HCT116 (cell line): ENCODE results near the gene ZC3H7A. TPM values are rescaled to one million over a fixed set of nuclear protein-coding genes. Genes with fewer than 3 reads are reported as not detected.

ENCODE experiments used
- ATAC-seq: fragments of 200-7000 bp; cut with Tn5 transposase; 2 replicates; pipeline ENCODE4 v1.9.1; 2020; ENCODE audit warnings: mild to moderate bottlenecking, moderate library complexity
- BruUV-seq: library from RNA; stranded (reverse); fragments of 400-500 nt; replicated peaks from 2 replicates; lab custom pipeline; 2021; lab: Mats Ljungman, UMichigan
- CTCF ChIA-PET: fragments of 300-600 bp; sonication (Branson Sonifier 250); formaldehyde crosslinking; loops from one replicate; lab custom pipeline; 2021; ENCODE audit warnings: antibody characterized with exemption; lab: Charles Lee
- POLR2A ChIA-PET: fragments of 300-600, 350-600 bp; sonication (Branson Sonifier 250); formaldehyde crosslinking; loops from one replicate; lab custom pipeline; 2021; ENCODE audit warnings: antibody characterized with exemption; lab: Charles Lee
- RAD21 ChIA-PET, 2 experiments: fragments of 300-600 bp; sonication (Branson Sonifier 250); formaldehyde crosslinking; loops; one replicate each; lab custom pipeline; 2023; ENCODE audit warnings: low total read pairs in 2 of 2; ENCODE audit not compliant: uncharacterized antibody in 2 of 2, unreplicated experiment in 2 of 2, low non-redundant PET in 1 of 2; lab: Charles Lee
- DNase-seq: peaks from one replicate; pipeline ENCODE4 v3.0.0-alpha.2; 2010; ENCODE audit warnings: low read depth, low spot score
- H2AFZ ChIP-seq: fragments of 200-600 bp; shearing (Covaris generic), sonication (generic); 2 replicates; pipeline ENCODE4 v1.6.1; 2017; ENCODE audit warnings: low read depth, mixed run types, mixed read lengths, antibody characterized with exemption, low read length; ENCODE audit not compliant: poor library complexity, severe bottlenecking
- H3K27ac ChIP-seq: 2 replicates; pipeline ENCODE4 v1.5.1; 2012; ENCODE audit warnings: low read depth, low read length
- H3K27me3 ChIP-seq: fragments of 200-600 bp; sonication (generic); 2 replicates; pipeline ENCODE4 v1.6.1; 2016; ENCODE audit warnings: mixed run types, low read length, mixed read lengths; ENCODE audit not compliant: insufficient read depth
- H3K36me3 ChIP-seq, 2 experiments: fragments of 200-500 bp in 1 of 2; fragments of 200-600 bp in 1 of 2; sonication (Bioruptor generic) in 1 of 2; sonication (generic) in 1 of 2; 2 replicates each; pipeline versions ENCODE4 v1.5.1 to v1.6.1; 2014 to 2016; ENCODE audit warnings: low read length in 2 of 2, inconsistent platforms in 1 of 2, mixed read lengths in 1 of 2, mixed run types in 1 of 2; ENCODE audit not compliant: insufficient read depth in 2 of 2, control insufficient read depth in 1 of 2
- H3K4me1 ChIP-seq, 2 experiments: fragments of 200-600 bp in 1 of 2; sonication (generic) in 1 of 2; 2 replicates each; pipeline versions ENCODE4 v1.5.1 to v1.6.1; 2012 to 2017; ENCODE audit warnings: low read length in 2 of 2, inconsistent platforms in 1 of 2, mild to moderate bottlenecking in 1 of 2, mixed read lengths in 1 of 2, mixed run types in 1 of 2, moderate library complexity in 1 of 2; ENCODE audit not compliant: insufficient read depth in 2 of 2, control insufficient read depth in 1 of 2
- H3K4me2 ChIP-seq: fragments of 200-600 bp; sonication (generic); 2 replicates; pipeline ENCODE4 v1.6.1; 2017; ENCODE audit warnings: mixed run types, low read length, mixed read lengths
- H3K4me3 ChIP-seq, 2 experiments: fragments of 200-600 bp in 1 of 2; sonication (generic) in 1 of 2; replicated peaks in 1 of 2; 2 replicates each; pipeline ENCODE4 v1.5.1; 2011 to 2016; ENCODE audit warnings: low read length in 2 of 2, control low read depth in 1 of 2, low read depth in 1 of 2, mild to moderate bottlenecking in 1 of 2, mixed read lengths in 1 of 2, mixed run types in 1 of 2
- H3K79me2 ChIP-seq: fragments of 200-600 bp; sonication (generic); 2 replicates; pipeline ENCODE4 v1.6.1; 2017; ENCODE audit warnings: mild to moderate bottlenecking, mixed run types, low read length, moderate library complexity, mixed read lengths; ENCODE audit not compliant: insufficient read depth
- H3K9ac ChIP-seq: fragments of 200-600 bp; sonication (generic); 2 replicates; pipeline ENCODE4 v1.6.1; 2016; ENCODE audit warnings: low read length, mixed read lengths
- H3K9me2 ChIP-seq: fragments of 200-600 bp; sonication (generic), shearing (Covaris generic); 2 replicates; pipeline ENCODE4 v1.6.1; 2017; ENCODE audit warnings: mixed run types, mild to moderate bottlenecking, moderate library complexity; ENCODE audit not compliant: insufficient read depth
- H3K9me3 ChIP-seq, 2 experiments: fragments of 200-500 bp in 1 of 2; fragments of 200-600 bp in 1 of 2; sonication (Bioruptor generic) in 1 of 2; sonication (generic) in 1 of 2; 2 replicates each; pipeline ENCODE4 v1.6.1; 2014 to 2017; ENCODE audit warnings: low read length in 2 of 2, mixed read lengths in 2 of 2, inconsistent platforms in 1 of 2, low read depth in 1 of 2, mild to moderate bottlenecking in 1 of 2, mixed run types in 1 of 2, moderate library complexity in 1 of 2; ENCODE audit not compliant: control insufficient read depth in 1 of 2, insufficient read depth in 1 of 2
- H4K20me1 ChIP-seq: fragments of 200-600 bp; sonication (generic), shearing (Covaris generic); 2 replicates; pipeline ENCODE4 v1.6.1; 2017; ENCODE audit warnings: mixed run types, mild to moderate bottlenecking, moderate library complexity; ENCODE audit not compliant: insufficient read depth
- CBX3 ChIP-seq: IDR thresholded peaks from 2 replicates; pipeline ENCODE4 v1.6.1; 2012; ENCODE audit warnings: low read depth
- CEBPB ChIP-seq: IDR thresholded peaks from 2 replicates; pipeline ENCODE4 v1.6.1; 2012; ENCODE audit warnings: low read depth
- EGR1 ChIP-seq: IDR thresholded peaks from 2 replicates; pipeline ENCODE4 v1.6.1; 2012; ENCODE audit warnings: low read depth
- ELF1 ChIP-seq: IDR thresholded peaks from 2 replicates; pipeline ENCODE4 v1.6.1; 2012; ENCODE audit warnings: low read depth, borderline replicate concordance
- EZH2 ChIP-seq: fragments of 200-600 bp; sonication (generic); IDR thresholded peaks from 2 replicates; pipeline ENCODE4 v1.6.1; 2017; ENCODE audit warnings: antibody characterized with exemption, mixed run types
- EZH2phosphoT487 ChIP-seq: fragments of 200-600 bp; IDR thresholded peaks from 2 replicates; pipeline ENCODE4 v1.6.1; 2018; ENCODE audit warnings: antibody characterized with exemption, borderline replicate concordance
- FOSL1 ChIP-seq: IDR thresholded peaks from 2 replicates; pipeline ENCODE4 v1.6.1; 2012; ENCODE audit warnings: low read depth
- POLR2A ChIP-seq: IDR thresholded peaks from 2 replicates; pipeline ENCODE4 v1.7.0; 2011; ENCODE audit warnings: borderline replicate concordance; ENCODE audit not compliant: insufficient read depth, insufficient read length; ENCODE audit errors: extremely low read depth
- RAD21 ChIP-seq: IDR thresholded peaks from 2 replicates; pipeline ENCODE4 v1.6.1; 2012; ENCODE audit warnings: low read depth, mild to moderate bottlenecking
- SIN3A ChIP-seq: IDR thresholded peaks from 2 replicates; pipeline ENCODE4 v1.6.1; 2012; ENCODE audit warnings: low read depth
- SP1 ChIP-seq: IDR thresholded peaks from 2 replicates; pipeline ENCODE4 v1.6.1; 2012; ENCODE audit warnings: low read depth
- SRF ChIP-seq: IDR thresholded peaks from 2 replicates; pipeline ENCODE4 v1.6.1; 2012; ENCODE audit warnings: low read depth
- YY1 ChIP-seq: IDR thresholded peaks from 2 replicates; pipeline ENCODE4 v1.6.1; 2011; ENCODE audit warnings: low read length, low read depth, moderate library complexity, mild to moderate bottlenecking; ENCODE audit not compliant: insufficient replicate concordance; ENCODE audit errors: extremely low read depth
- ZNF274 ChIP-seq: fragments of 200-500 bp; sonication (Bioruptor generic); IDR thresholded peaks from 2 replicates; pipeline ENCODE4 v1.6.1; 2014; ENCODE audit warnings: mild to moderate bottlenecking, low read depth, low read length, inconsistent platforms
- intact Hi-C: fragments of 100-400 bp; cut with micrococcal nuclease; formaldehyde crosslinking; loops from 2 replicates; pipeline ENCODE4 v1.10.0; 2022
- total RNA-seq: library from RNA; stranded (reverse); gene quantifications from one replicate; pipeline ENCODE4 v1.2.1, GENCODE V29; 2021; ENCODE audit not compliant: unreplicated experiment
- TF ChIP-seq, protein P1 (sequence below): IDR thresholded peaks from 2 replicates; pipeline ENCODE4 v1.6.1; 2012
- TF ChIP-seq, protein P2 (sequence below): IDR thresholded peaks from 2 replicates; pipeline ENCODE4 v1.6.1; 2012
- TF ChIP-seq, protein P3 (sequence below), 3 experiments: fragments of 200-600 bp in 1 of 3; sonication (generic) in 1 of 3; IDR thresholded peaks in 2 of 3; conservative IDR thresholded peaks in 1 of 3; 2 replicates each; pipeline ENCODE4 v1.5.1; 2012 to 2017; ENCODE audit warnings: low read depth in 2 of 3, low read length in 2 of 3, antibody characterized with exemption in 1 of 3, borderline replicate concordance in 1 of 3, control low read depth in 1 of 3, mild to moderate bottlenecking in 1 of 3, mixed read lengths in 1 of 3, mixed run types in 1 of 3, moderate library complexity in 1 of 3; ENCODE audit not compliant: insufficient read depth in 1 of 3

ZC3H7A gene
- total RNA-seq, 1 experiment from 2014 or later: 33.4 TPM

DNA sequence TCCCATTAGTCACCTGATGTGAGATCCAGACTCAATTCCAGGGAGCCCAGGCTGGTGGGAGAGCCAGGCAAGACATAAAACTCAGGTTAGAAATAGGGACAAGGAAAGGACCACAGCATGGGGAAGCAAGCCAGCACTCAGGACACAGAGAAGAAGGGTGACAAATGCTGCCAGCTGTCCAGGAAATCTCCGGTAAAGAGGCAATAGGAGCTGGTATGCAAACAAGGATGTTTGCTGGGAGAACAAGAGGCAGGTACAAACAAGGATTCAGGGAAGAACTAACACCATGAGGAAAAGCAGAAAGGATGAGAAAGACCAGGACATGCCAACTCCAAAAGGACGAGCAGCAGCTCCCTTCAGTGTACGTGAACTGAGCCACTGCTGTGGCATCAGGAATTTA, 44.2 kb downstream of the ZC3H7A start:
- ATAC-seq (no peak), DNase-seq (no peak)
- no TSS peak for BruUV-seq
- ChIA-PET POLR2A (interaction anchor here (1.4 kb wide), 1 partner anchor 10 kb away, joined by 6 read pairs; the partner anchor contains the start of gene TXNDC11), RAD21 (no interaction called here), CTCF (interaction anchor here (1.4 kb wide), 1 partner anchor 9 kb away, joined by 3 read pairs; no protein-coding TSS in a partner anchor)
- Histone ChIP-seq H3K9me3 (no peaks in the 10 kb centered on the region), H3K27ac (no peak overlapping the region), H3K4me2 (no peak overlapping the region), H3K27me3 (no peaks in the 10 kb centered on the region), H3K9ac (no peak overlapping the region), H3K4me3 (no peak overlapping the region), H3K36me3 (peaks cover 29 to 33% of the 10 kb centered on the region in 2 experiments; a peak in 3 of 4 replicates), H3K9me2 (no peaks in the 10 kb centered on the region), H4K20me1 (no peaks in the 10 kb centered on the region), H3K4me1 (no peaks in the 10 kb centered on the region), H3K79me2 (no peaks in the 10 kb centered on the region), H2AFZ (no peak overlapping the region)
- no peak for TF ChIP-seq ELF1
- TF ChIP-seq EGR1: no peak
- no peak for TF ChIP-seq YY1
- TF ChIP-seq CBX3: no peak
- TF ChIP-seq, protein P1, sequence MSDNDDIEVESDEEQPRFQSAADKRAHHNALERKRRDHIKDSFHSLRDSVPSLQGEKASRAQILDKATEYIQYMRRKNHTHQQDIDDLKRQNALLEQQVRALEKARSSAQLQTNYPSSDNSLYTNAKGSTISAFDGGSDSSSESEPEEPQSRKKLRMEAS: no peak
- intact Hi-C loops: no loop called here

DNA sequence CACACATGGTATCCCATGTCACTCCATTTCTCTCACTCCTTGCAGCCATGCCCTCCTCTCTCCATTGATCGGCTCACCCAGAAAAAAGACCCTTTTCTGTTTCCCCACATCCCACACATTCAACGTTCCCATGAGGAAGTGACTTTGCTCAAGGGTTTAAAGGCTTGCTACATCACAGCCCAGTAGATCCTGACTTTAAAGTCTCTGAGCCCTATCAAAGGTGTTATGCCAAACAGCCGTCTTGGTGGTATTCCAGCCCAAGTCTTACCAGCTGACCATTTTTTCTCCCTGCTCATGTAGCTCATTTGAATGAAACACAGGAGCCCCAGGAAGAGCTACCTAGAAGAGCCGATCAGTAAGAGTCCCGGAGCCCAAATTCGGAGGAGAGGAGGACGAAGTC, 47.0 kb downstream of the ZC3H7A start:
- Histone ChIP-seq H3K27ac (no peak overlapping the region), H3K9me2 (no peaks in the 10 kb centered on the region), H3K27me3 (no peaks in the 10 kb centered on the region), H3K4me3 (no peak overlapping the region), H3K9ac (no peak overlapping the region), H3K4me2 (no peak overlapping the region), H4K20me1 (no peaks in the 10 kb centered on the region), H3K36me3 (peaks cover 22 to 24% of the 10 kb centered on the region in 2 experiments; a peak in 3 of 4 replicates), H3K4me1 (no peaks in the 10 kb centered on the region), H3K79me2 (no peaks in the 10 kb centered on the region), H2AFZ (no peak overlapping the region), H3K9me3 (no peaks in the 10 kb centered on the region)
- ChIA-PET RAD21 (no interaction called here), POLR2A (no interaction called here), CTCF (no interaction called here)
- no peak for ATAC-seq
- no peak for DNase-seq
- BruUV-seq: no TSS peak
- no peak for TF ChIP-seq YY1
- TF ChIP-seq, protein P1: no peak
- TF ChIP-seq EZH2phosphoT487: no peak
- no peak for TF ChIP-seq CEBPB
- TF ChIP-seq ELF1: no peak
- no peak for TF ChIP-seq ZNF274
- no peak for TF ChIP-seq POLR2A
- TF ChIP-seq RAD21: no peak
- TF ChIP-seq, protein P2, sequence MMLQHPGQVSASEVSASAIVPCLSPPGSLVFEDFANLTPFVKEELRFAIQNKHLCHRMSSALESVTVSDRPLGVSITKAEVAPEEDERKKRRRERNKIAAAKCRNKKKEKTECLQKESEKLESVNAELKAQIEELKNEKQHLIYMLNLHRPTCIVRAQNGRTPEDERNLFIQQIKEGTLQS: no peak
- no peak for TF ChIP-seq EZH2
- TF ChIP-seq, protein P3, sequence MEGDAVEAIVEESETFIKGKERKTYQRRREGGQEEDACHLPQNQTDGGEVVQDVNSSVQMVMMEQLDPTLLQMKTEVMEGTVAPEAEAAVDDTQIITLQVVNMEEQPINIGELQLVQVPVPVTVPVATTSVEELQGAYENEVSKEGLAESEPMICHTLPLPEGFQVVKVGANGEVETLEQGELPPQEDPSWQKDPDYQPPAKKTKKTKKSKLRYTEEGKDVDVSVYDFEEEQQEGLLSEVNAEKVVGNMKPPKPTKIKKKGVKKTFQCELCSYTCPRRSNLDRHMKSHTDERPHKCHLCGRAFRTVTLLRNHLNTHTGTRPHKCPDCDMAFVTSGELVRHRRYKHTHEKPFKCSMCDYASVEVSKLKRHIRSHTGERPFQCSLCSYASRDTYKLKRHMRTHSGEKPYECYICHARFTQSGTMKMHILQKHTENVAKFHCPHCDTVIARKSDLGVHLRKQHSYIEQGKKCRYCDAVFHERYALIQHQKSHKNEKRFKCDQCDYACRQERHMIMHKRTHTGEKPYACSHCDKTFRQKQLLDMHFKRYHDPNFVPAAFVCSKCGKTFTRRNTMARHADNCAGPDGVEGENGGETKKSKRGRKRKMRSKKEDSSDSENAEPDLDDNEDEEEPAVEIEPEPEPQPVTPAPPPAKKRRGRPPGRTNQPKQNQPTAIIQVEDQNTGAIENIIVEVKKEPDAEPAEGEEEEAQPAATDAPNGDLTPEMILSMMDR (IDR thresholded peaks at IDR 0.05 in 2 of 3, conservative IDR thresholded peaks at IDR 0.05 in 1 of 3; ENCODE audit: borderline replicate concordance in 1 of 3, insufficient read depth in 1 of 3, low read depth in 2 of 3, low read length in 2 of 3): no peak
- TF ChIP-seq SP1: no peak
- TF ChIP-seq FOSL1: no peak
- TF ChIP-seq SIN3A: no peak
- TF ChIP-seq SRF: no peak
- intact Hi-C loops: no loop called here
